ENCODE results near the gene ATP6V1B1.

The ATP6V1B1 gene

GRCh38 chr2:70926042-70926441 lies 9.7 kb upstream of the ATP6V1B1 start:
- no peak overlapping the region for H3K4me3 ChIP-seq (ENCODE audit: control insufficient read depth, low read depth, low read length)
- DNase-seq (ENCODE audit: low read depth): no peak
- no peak for TF ChIP-seq CTCF (IDR thresholded peaks at IDR 0.05; ENCODE audit: control insufficient read depth, insufficient read depth, low read depth, low read length, missing control alignments)

GRCh38 chr2:70927138-70927537 lies 8.6 kb upstream of the ATP6V1B1 start:
- DNase-seq (ENCODE audit: low read depth): no peak
- TF ChIP-seq CTCF (IDR thresholded peaks at IDR 0.05; ENCODE audit: control insufficient read depth, insufficient read depth, low read depth, low read length, missing control alignments): no peak
- H3K4me3 ChIP-seq (ENCODE audit: control insufficient read depth, low read depth, low read length): no peak overlapping the region

- H3K4me3 ChIP-seq (ENCODE audit: control insufficient read depth, low read depth, low read length): no peak overlapping the region
- TF ChIP-seq CTCF (IDR thresholded peaks at IDR 0.05; ENCODE audit: control insufficient read depth, insufficient read depth, low read depth, low read length, missing control alignments): no peak
- no peak for DNase-seq (ENCODE audit: low read depth)
These were observed 8.1 kb upstream of the ATP6V1B1 start for GRCh38 chr2:70927641-70928040.

- no peak for TF ChIP-seq CTCF (IDR thresholded peaks at IDR 0.05; ENCODE audit: control insufficient read depth, insufficient read depth, low read depth, low read length, missing control alignments)
- DNase-seq (ENCODE audit: low read depth): no peak
- H3K4me3 ChIP-seq (ENCODE audit: control insufficient read depth, low read depth, low read length): no peak overlapping the region
These were observed 7.3 kb upstream of the ATP6V1B1 start for GRCh38 chr2:70928366-70928765.

- DNase-seq (ENCODE audit: low read depth): no peak
- TF ChIP-seq CTCF (IDR thresholded peaks at IDR 0.05; ENCODE audit: control insufficient read depth, insufficient read depth, low read depth, low read length, missing control alignments): no peak
- no peak overlapping the region for H3K4me3 ChIP-seq (ENCODE audit: control insufficient read depth, low read depth, low read length)
These were observed 5.0 kb upstream of the ATP6V1B1 start for GRCh38 chr2:70930371-70931329.

GRCh38 chr2:70931376-70932000 lies 4.2 kb upstream of the ATP6V1B1 start:
- H3K4me3 ChIP-seq (ENCODE audit: control insufficient read depth, low read depth, low read length): no peak overlapping the region
- no peak for DNase-seq (ENCODE audit: low read depth)
- TF ChIP-seq CTCF (IDR thresholded peaks at IDR 0.05; ENCODE audit: control insufficient read depth, insufficient read depth, low read depth, low read length, missing control alignments): no peak

All from AG09309 (cell line).